OCI-LY7 (cell line): Measurements from ENCODE around the gene ANKMY1.

ENCODE experiments used
- EZH2phosphoT487 ChIP-seq: fragments of 200-600 bp; sonication (generic); IDR thresholded peaks from 2 replicates; pipeline ENCODE4 v1.6.1; 2018; ENCODE audit warnings: low read depth, borderline replicate concordance, mild to moderate bottlenecking, mixed run types, antibody characterized with exemption, low read length, moderate library complexity, mixed read lengths
- TF ChIP-seq, protein P1 (sequence below): fragments of 200-600 bp; sonication (generic); conservative IDR thresholded peaks from 2 replicates; pipeline ENCODE4 v1.5.1; 2014; ENCODE audit warnings: mild to moderate bottlenecking, antibody characterized with exemption, low read length, moderate library complexity, mixed read lengths

DNA sequence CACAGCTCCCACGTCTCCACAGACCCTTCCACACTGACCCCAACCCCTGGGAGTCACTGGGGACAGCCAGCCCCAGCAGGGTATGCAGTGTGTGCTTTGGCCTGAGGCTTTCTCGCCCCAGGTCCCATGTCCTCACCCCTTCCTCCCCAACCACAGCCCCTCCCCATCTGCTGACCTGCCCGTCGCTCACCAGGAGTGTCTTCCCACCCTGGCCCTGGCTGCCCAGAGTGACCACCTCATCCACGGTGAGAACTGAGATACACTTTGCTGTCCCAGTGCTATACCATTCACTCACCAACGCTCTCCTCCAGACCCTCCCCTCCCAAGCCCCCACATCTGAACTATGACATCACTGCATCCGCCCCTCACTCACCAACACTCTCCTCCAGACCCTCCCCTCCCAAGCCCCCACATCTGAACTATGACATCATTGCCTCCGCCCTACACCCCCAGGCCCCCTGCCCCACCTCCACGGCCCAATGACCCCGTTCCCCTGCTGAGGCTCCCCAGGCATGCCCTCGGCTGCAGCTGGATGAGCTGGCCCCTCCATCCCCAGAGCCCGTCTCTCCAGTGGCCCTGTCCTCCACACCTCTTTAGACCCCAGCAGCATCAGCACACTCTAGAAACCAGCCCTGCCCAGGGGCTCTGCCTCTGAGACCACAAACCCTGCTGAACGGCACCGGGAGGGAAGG lies 55.2 kb downstream of the ANKMY1 start:
- TF ChIP-seq, protein P1, sequence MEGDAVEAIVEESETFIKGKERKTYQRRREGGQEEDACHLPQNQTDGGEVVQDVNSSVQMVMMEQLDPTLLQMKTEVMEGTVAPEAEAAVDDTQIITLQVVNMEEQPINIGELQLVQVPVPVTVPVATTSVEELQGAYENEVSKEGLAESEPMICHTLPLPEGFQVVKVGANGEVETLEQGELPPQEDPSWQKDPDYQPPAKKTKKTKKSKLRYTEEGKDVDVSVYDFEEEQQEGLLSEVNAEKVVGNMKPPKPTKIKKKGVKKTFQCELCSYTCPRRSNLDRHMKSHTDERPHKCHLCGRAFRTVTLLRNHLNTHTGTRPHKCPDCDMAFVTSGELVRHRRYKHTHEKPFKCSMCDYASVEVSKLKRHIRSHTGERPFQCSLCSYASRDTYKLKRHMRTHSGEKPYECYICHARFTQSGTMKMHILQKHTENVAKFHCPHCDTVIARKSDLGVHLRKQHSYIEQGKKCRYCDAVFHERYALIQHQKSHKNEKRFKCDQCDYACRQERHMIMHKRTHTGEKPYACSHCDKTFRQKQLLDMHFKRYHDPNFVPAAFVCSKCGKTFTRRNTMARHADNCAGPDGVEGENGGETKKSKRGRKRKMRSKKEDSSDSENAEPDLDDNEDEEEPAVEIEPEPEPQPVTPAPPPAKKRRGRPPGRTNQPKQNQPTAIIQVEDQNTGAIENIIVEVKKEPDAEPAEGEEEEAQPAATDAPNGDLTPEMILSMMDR = no peak
- TF ChIP-seq EZH2phosphoT487 = no peak
